Activated CD8-positive, alpha-beta memory T cell treated with anti-CD3 and anti-CD28 coated beads for 24 hours (primary cell): ENCODE measurements around the gene PSMG2.
"Not testable (repeated sequence)": the region's sequence is repeated elsewhere in the genome, so short reads cannot be mapped to it uniquely, and the experiment has no call there.

Experiments
- DNase-seq: peaks from one replicate; pipeline ENCODE4 v3.0.0-alpha.2; 2020

Gene PSMG2

GRCh38 chr18:12726331-12726730 is 23.5 kb downstream of the PSMG2 start:
- DNase-seq, result no peak

DNA sequence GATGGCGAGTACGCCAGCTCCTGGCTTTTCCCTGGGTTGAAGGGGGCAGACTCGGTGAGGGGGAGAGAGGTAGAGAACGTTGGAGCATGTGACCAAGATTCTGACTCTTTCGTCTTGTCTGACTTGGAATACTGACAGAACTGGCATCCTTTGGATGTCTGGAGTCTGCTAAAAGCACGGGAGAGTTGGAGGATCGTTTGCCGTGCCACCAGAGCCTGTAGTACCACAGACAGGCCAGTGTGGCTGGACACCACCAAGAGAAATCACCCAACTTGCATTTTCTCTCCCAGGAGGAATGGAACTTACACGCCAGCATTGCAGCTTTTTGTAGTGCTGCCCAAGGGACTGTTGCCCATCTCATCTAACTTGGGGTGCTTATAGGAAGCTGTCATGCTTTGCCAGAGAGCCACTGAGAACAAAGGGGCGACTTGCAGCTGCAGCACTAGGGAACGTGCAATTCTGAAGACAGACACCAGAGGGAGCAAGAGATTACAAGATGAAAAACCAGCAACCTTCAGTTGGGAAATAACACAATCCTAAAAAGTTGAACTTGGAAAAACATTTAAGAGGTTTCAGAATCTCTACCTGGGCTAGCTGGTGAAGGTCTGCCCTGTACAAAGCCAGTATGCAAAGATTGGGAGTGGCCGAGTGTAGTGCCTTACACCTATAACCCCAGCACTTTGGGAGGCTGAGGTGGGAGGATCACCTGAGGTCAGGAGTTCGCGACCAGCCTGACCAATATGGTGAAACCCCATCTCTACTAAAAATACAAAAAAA is 24.1 kb downstream of the PSMG2 start:
- DNase-seq, result peak; percentile 73

GRCh38 chr18:12737243-12737902 is 34.5 kb downstream of the PSMG2 start:
- no peak for DNase-seq

GRCh38 chr18:12741351-12741750 is 38.5 kb downstream of the PSMG2 start:
- DNase-seq, result peak; percentile 13

DNA sequence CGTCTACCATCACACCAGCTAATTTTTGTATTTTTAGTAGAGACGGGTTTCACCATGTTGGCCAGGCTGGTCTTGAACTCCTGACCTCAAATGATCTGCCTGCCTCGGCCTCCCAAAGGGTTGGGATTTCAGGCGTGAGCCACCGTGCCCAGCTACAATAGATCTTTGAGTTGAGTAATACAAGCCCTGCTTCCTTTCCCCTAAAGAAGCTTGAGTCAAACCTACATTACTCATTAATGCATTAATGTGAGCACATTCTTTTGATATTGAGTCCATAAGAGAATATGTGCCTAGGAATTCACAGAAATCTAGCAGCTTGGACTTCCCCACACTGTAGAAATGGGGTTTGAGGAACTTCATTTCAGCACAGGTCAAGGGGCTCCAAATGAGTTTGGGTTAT is 39.6 kb downstream of the PSMG2 start:
- DNase-seq, result peak; percentile 4

DNA sequence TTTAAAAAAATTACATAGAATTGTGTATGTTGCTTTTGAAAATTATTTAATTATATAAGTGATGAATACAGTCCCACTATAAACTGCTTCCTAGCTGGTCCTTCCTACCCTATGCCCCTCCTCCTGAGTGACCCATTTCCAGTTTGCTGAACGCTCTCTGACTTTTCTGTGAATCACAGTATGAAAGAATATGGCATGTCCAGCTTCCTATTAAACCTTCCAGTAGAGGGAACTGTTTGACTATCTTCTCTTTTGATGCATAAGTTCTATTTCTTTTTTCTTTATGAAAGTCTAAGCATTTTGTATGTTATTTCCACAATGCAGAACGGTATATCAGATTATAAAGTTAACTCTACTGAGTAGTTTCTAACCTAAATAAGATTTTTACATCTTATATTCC is 41.3 kb downstream of the PSMG2 start:
- no peak for DNase-seq

DNA sequence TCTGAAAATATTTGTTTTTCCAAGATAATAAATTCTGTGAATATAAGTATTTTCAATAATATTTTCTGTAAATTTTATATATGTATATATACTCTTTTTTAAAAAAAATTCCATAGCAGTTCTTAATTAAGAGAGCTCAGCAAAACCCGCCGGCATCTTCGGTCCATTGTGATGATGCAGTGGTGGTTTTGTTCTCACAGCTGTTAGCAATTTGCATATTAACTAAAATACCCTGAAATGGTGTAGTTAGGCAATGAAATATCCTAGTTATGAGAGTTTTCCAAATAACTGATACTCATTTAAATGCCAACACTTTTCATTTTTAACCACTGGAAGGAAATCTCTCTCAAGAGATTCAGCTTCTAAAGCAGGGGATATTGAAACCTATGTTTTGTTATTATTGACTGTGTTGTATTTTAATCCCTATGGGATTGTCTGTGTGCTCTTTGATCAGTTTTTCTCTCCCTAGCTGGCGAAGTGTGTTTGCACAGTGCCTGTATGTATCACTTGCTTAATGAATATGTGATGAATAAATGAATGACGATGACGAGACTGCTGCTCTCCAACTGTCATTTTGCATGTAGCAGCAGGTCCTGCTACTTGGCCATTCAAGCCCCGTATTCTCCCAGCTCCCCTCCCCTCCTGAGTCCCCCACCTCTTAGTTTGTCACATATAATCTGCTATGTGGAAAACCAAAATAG is 42.4 kb downstream of the PSMG2 start:
- DNase-seq, result peak; percentile 19

- no peak for DNase-seq
These were observed 44.9 kb downstream of the PSMG2 start for GRCh38 chr18:12747530-12748315.

DNA sequence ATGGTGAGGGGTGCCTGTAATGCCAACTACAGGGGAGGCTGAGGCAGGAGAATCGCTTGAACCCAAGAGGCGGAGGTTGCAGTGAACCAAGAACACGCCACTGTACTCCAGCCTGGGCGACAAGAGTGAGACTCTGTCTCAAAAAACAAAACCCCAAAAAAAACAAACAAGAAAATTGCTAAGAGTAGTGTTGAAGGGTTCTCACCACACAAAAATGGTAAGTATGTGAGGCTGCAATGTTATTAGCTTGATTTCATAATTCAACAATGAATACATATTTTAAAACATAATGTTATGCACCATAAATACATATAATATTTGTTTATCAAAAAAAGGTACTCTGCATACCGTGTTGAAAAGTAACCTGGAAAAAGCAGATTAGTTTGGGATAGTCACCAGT is 45.8 kb downstream of the PSMG2 start:
- DNase-seq, result no peak

DNA sequence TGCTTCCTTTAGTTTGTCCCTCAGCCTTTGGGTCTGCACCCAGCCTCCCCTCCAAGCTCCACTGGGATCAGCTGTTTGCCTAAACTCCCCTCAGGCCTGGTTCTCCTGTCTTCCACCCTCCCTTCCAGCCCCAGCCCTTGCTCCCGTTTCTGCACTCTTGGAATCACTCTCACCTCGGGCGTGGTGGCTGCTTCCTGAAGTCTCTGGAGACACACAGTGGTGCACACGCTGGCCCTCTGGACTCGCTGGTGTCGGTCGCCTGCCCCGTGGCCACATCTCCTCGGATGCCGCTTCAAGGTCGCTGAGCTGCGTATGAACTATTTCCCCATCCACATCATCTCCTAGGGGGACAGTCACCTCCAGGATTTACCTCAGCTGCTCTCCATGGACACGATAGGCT is 46.3 kb downstream of the PSMG2 start:
- no peak for DNase-seq

DNA sequence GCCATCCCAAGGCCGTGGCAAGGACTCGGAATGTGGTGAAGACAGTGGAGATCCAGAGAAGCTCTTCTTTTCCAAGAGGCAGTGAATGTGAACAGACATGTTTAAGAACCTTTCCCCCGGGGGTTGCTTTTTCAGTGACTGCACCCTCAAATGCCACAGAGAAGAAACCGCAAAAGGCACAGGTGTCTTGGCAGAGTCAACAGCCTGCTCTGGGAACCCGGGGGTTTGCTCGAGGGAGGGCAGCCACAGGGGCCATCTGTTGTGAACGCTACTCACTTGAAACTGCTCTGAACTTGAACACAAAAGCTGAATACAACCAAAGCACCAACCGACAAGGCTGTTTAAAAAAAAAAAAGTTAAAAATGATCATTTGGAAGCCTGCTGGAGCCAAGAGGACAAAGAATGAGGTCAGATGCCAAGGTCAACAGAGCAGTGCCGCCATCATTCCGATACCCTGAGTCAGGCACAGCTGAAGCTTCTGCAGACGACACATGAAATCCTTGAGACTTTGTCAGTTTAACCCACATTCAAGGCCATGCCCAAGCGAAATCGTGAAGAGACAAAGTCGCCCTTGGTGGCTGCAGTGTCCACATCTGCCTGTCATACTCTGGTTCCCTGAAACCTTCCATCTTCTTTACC is 47.4 kb downstream of the PSMG2 start:
- DNase-seq, result no peak

- DNase-seq, result no peak
These were observed 48.1 kb downstream of the PSMG2 start for GRCh38 chr18:12750715-12751502.

DNA sequence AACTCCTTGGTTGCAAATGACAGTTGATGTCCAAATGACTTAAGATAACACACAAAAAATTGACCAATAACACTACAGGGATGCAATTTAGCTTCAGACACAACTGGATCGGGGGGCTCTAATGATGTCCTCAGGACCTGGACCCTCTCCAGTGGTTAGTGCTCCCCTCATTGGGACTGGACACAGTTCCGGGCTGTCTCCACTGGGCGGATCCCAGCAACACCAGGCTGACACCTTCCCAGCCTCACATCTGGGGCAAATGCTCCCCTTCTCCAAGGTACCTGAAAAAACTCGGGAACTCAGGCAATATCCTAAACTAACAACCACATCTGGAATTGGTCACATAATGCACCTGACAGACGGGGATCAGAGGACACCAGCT is 48.7 kb downstream of the PSMG2 start:
- DNase-seq, result no peak

GRCh38 chr18:12751891-12752290 is 49.0 kb downstream of the PSMG2 start:
- DNase-seq, result no peak

- DNase-seq, result no peak
These were observed 51.7 kb downstream of the PSMG2 start for GRCh38 chr18:12754511-12754910.

GRCh38 chr18:12755606-12756005 is 52.8 kb downstream of the PSMG2 start:
- not testable (repeated sequence) for DNase-seq

- DNase-seq, result not testable (repeated sequence)
These were observed 53.9 kb downstream of the PSMG2 start for GRCh38 chr18:12756619-12757239.

DNA sequence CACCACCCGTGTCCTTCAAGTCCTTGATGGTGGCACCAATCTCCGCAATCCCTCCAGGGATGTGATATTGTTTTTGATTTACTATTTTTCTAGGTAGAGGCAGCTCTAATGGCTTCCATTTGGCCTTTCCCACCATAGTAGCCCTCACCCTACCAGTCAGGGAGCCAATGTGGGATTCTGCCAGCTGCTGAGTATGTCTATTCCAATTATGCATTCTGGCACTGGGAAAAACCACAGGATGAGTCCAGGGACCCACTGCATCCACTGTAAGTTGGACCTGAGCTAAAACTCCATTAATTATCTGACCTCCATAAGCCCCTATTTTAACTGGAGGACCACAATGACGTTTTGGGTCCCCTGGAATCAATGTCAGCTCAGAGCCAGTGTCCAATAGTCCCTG is 55.7 kb downstream of the PSMG2 start:
- not testable (repeated sequence) for DNase-seq

DNA sequence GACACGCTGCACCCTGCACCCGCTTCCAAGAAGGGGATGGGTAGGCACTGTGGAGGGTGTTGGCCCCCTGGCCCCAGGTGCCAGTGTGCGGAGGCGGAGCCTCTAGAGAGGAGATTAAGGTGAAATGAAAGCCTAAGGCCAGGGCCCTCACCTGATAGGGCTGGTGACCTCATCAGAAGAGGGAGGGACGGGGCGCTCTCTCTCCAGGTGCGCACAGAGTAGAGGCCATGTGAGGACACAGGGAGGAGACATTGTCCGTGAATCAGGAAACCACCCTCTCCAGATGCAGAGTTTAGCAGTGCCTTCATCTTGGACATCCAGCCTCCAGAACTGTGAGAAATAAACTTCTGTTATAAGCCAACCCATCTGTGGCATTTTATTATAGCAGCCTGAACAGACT is 62.3 kb downstream of the PSMG2 start:
- DNase-seq, result no peak

DNA sequence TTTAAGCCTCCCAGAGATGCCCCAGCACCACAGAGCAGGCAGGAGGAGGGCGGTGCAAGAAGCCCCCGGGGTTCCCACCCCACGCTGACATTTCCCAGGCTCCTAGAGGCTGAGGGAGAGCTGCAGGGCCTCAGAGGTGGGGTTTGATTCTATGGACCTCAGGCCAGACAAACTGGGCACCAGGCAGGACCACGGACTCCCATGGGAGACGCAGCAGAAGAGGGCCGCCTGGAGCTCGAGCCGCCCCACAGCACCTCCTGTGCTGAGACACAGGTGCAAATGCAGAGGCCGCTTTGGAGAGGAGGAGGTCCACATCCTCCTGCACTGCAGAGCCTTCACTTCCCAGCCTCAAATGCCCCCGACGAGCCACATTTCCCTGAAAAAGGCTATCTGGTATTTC is 62.7 kb downstream of the PSMG2 start:
- DNase-seq, result no peak

- no peak for DNase-seq
These were observed 64.2 kb downstream of the PSMG2 start for GRCh38 chr18:12766986-12767433.
